ENCODE results near the gene STK38L. TPM values are rescaled to one million over a fixed set of nuclear protein-coding genes. Genes with fewer than 3 reads are reported as not detected.
A peak's percentile ranks its signal among the peaks of the same experiment; 100 is the strongest.

Gene STK38L
- total RNA-seq, 1 donor, result 68.8 TPM

DNA sequence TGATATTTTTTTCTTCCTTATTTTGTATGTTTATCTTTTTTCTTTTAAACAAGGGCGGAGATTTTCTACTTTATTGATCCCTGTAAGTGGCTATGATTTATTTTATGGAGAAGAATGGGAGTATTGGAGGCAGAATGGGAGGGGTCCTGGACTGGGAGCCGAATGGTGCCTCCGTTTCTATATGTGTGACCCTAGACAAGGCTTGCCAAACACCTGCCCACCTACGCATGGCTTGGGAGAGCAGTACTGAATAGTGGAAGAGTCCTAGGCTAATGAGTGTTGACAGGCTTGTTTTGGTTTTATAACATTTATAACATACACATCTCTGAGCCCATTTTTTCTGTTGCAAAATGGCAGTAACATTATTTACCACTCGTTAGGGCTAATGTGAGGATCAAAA is 29.0 kb downstream of the STK38L start:
- no peaks in the 10 kb centered on the region for H3K9me3 ChIP-seq (ENCODE audit: low read depth, low read length)
- H3K27me3 ChIP-seq (ENCODE audit: insufficient read depth, low read length), result no peaks in the 10 kb centered on the region
- no peak overlapping the region for H3K4me3 ChIP-seq (ENCODE audit: insufficient read depth, low read length)
- H3K27ac ChIP-seq (ENCODE audit: low read depth, low read length), result no peak overlapping the region
- no peaks in the 10 kb centered on the region for H3K36me3 ChIP-seq (ENCODE audit: insufficient read depth, low read length)
- peaks cover 71% of the 10 kb centered on the region for H3K79me2 ChIP-seq (ENCODE audit: insufficient read depth, low read length)
- no peak for DNase-seq (ENCODE audit: insufficient read length, low spot score, missing footprints)
- H3K4me1 ChIP-seq (ENCODE audit: insufficient read depth, low read length), result peaks cover 17% of the 10 kb centered on the region
- H4K20me1 ChIP-seq (ENCODE audit: insufficient read depth, low read length), result no peaks in the 10 kb centered on the region
- TF ChIP-seq, protein P1, sequence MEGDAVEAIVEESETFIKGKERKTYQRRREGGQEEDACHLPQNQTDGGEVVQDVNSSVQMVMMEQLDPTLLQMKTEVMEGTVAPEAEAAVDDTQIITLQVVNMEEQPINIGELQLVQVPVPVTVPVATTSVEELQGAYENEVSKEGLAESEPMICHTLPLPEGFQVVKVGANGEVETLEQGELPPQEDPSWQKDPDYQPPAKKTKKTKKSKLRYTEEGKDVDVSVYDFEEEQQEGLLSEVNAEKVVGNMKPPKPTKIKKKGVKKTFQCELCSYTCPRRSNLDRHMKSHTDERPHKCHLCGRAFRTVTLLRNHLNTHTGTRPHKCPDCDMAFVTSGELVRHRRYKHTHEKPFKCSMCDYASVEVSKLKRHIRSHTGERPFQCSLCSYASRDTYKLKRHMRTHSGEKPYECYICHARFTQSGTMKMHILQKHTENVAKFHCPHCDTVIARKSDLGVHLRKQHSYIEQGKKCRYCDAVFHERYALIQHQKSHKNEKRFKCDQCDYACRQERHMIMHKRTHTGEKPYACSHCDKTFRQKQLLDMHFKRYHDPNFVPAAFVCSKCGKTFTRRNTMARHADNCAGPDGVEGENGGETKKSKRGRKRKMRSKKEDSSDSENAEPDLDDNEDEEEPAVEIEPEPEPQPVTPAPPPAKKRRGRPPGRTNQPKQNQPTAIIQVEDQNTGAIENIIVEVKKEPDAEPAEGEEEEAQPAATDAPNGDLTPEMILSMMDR (IDR thresholded peaks at IDR 0.05; ENCODE audit: extremely low read depth, low read depth, low read length), result no peak
- no peak overlapping the region for H3K4me2 ChIP-seq (ENCODE audit: insufficient read depth, low read length)
- no peak overlapping the region for H2AFZ ChIP-seq (ENCODE audit: low read length)

DNA sequence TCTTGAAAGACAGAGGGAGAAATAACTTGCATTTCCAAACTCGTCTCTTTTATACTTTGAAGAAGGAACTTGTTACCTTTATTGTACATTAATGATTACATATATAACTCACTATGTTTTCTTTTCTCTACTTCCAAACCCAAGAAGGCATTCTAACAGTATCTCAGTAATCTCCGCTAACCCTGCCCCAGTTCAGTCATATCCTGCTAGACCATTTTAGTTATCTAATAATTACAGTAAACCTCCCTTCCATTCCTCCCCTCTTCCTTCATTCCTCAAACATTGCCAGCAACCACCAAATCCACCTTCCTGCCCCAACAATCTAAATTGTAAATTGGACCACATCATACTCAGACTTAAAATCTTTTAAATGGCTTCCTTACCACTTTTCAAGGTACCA is 30.6 kb downstream of the STK38L start:
- Histone ChIP-seq H3K9me3 (ENCODE audit: low read depth, low read length) (no peaks in the 10 kb centered on the region), H4K20me1 (ENCODE audit: insufficient read depth, low read length) (no peaks in the 10 kb centered on the region), H3K4me1 (ENCODE audit: insufficient read depth, low read length) (peaks cover 20% of the 10 kb centered on the region), H3K27ac (ENCODE audit: low read depth, low read length) (no peak overlapping the region), H2AFZ (ENCODE audit: low read length) (no peak overlapping the region), H3K36me3 (ENCODE audit: insufficient read depth, low read length) (no peaks in the 10 kb centered on the region), H3K79me2 (ENCODE audit: insufficient read depth, low read length) (peaks cover 81% of the 10 kb centered on the region), H3K4me2 (ENCODE audit: insufficient read depth, low read length) (peak overlapping the region; percentile 5), H3K27me3 (ENCODE audit: insufficient read depth, low read length) (no peaks in the 10 kb centered on the region), H3K4me3 (ENCODE audit: insufficient read depth, low read length) (no peak overlapping the region)
- DNase-seq (ENCODE audit: insufficient read length, low spot score, missing footprints), result no peak
- TF ChIP-seq, protein P1 (IDR thresholded peaks at IDR 0.05; ENCODE audit: extremely low read depth, low read depth, low read length), result no peak

DNA sequence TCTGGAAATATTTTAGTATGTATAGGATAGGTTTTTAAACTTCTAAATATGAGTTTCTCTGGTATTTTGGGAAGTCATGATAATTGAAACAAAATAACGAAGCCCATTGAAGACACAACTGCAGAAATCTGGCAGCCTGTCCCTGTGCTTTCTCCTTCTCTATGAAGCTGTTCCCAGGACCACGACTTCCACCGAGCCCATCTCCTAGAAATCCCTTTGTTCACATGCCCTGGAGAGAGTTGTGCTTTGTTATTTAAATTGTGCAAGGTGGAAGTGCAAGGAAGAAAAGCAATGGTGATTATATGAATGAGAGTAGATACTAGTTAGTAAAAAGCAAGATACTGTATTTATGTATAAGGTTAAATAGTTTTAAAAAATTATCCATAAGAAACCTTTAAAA is 32.2 kb downstream of the STK38L start:
- Histone ChIP-seq H4K20me1 (ENCODE audit: insufficient read depth, low read length) (peaks cover 6% of the 10 kb centered on the region), H3K27me3 (ENCODE audit: insufficient read depth, low read length) (no peaks in the 10 kb centered on the region), H3K79me2 (ENCODE audit: insufficient read depth, low read length) (peaks cover 74% of the 10 kb centered on the region), H3K27ac (ENCODE audit: low read depth, low read length) (no peak overlapping the region), H3K9me3 (ENCODE audit: low read depth, low read length) (no peaks in the 10 kb centered on the region), H3K4me1 (ENCODE audit: insufficient read depth, low read length) (peaks cover 25% of the 10 kb centered on the region), H3K4me2 (ENCODE audit: insufficient read depth, low read length) (no peak overlapping the region), H3K36me3 (ENCODE audit: insufficient read depth, low read length) (no peaks in the 10 kb centered on the region), H3K4me3 (ENCODE audit: insufficient read depth, low read length) (no peak overlapping the region), H2AFZ (ENCODE audit: low read length) (no peak overlapping the region)
- no peak for DNase-seq (ENCODE audit: insufficient read length, low spot score, missing footprints)
- TF ChIP-seq, protein P1 (IDR thresholded peaks at IDR 0.05; ENCODE audit: extremely low read depth, low read depth, low read length), result no peak

DNA sequence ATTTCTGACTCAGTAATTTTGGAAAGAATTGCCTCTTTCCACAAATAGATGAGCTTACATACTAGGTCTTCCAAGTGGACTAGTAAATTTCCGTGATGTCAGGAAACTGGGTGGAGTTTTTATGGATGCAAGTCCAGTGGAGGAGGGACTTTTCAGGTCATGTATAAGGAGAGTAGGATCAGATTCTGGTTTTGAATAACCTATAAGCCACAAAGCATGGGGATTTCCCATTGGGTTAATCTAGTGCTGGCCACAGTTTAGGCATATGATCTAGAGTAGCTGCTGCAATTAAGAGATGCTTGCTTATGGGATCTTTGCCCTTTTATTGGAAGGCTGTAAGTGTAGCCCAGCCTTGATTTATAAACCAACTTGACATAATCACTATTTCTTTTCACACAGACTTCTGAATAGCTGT is 33.8 kb downstream of the STK38L start:
- Histone ChIP-seq H3K4me3 (ENCODE audit: insufficient read depth, low read length) (no peak overlapping the region), H3K4me1 (ENCODE audit: insufficient read depth, low read length) (peaks cover 25% of the 10 kb centered on the region), H3K79me2 (ENCODE audit: insufficient read depth, low read length) (peaks cover 72% of the 10 kb centered on the region), H3K36me3 (ENCODE audit: insufficient read depth, low read length) (no peaks in the 10 kb centered on the region), H3K4me2 (ENCODE audit: insufficient read depth, low read length) (peak overlapping the region; percentile 60), H4K20me1 (ENCODE audit: insufficient read depth, low read length) (peaks cover 6% of the 10 kb centered on the region), H3K27ac (ENCODE audit: low read depth, low read length) (peak overlapping the region; percentile 82), H3K9me3 (ENCODE audit: low read depth, low read length) (no peaks in the 10 kb centered on the region), H2AFZ (ENCODE audit: low read length) (no peak overlapping the region), H3K27me3 (ENCODE audit: insufficient read depth, low read length) (no peaks in the 10 kb centered on the region)
- no peak for DNase-seq (ENCODE audit: insufficient read length, low spot score, missing footprints)
- TF ChIP-seq, protein P1 (IDR thresholded peaks at IDR 0.05; ENCODE audit: extremely low read depth, low read depth, low read length), result no peak
